Peyer's patch (tissue), 4 donors: ENCODE data around the gene OOEP. TPM values are rescaled to one million over a fixed set of nuclear protein-coding genes. Genes with fewer than 3 reads are reported as not detected.

Source experiments
- DNase-seq, 3 donors: peaks; one replicate each; pipeline ENCODE4 v3.0.0-alpha.2; 2017 to 2019
- H3K27ac ChIP-seq, 4 donors: fragments of 200-600 bp; sonication (generic); one replicate each; pipeline ENCODE4 v1.5.1; 2016 to 2019
- H3K27me3 ChIP-seq, 2 donors: fragments of 200-600 bp; sonication (generic); one replicate each; pipeline ENCODE4 v1.5.1; 2019
- H3K36me3 ChIP-seq, 3 donors: fragments of 200-600 bp; sonication (generic); one replicate each; pipeline ENCODE4 v1.5.1; 2016 to 2019
- H3K4me1 ChIP-seq, 4 donors: fragments of 200-600 bp; sonication (generic); one replicate each; pipeline ENCODE4 v1.5.1; 2016 to 2019
- H3K4me3 ChIP-seq, 4 donors: fragments of 200-600 bp; sonication (generic); 1 replicate in 3 of 4; 2 replicates in 1 of 4; pipeline ENCODE4 v1.5.1; 2016 to 2019; ENCODE audit warnings: mild to moderate bottlenecking in 1 of 4
- H3K9me3 ChIP-seq, 4 donors: fragments of 200-600 bp; sonication (generic); one replicate each; pipeline ENCODE4 v1.5.1; 2016 to 2019; ENCODE audit warnings: mild to moderate bottlenecking in 1 of 4
- POLR2A ChIP-seq, 2 donors: fragments of 450-650 bp; IDR thresholded peaks; one replicate each; pipeline ENCODE4 v1.5.1; 2017; ENCODE audit warnings: antibody characterized with exemption in 2 of 2, mild to moderate bottlenecking in 2 of 2, moderate library complexity in 2 of 2
- total RNA-seq, 4 donors: library from RNA; depleted of rRNA; stranded (reverse); fragments of >200 nt; gene quantifications; one replicate each; pipeline ENCODE4 v1.1.0, GENCODE V29; 2016
- TF ChIP-seq, protein P1 (sequence below), 6 experiments: fragments of 450-650 bp in 4 of 6; fragments of 200-600 bp in 2 of 6; sonication (generic) in 1 of 6; IDR thresholded peaks; one replicate each; pipeline ENCODE4 v1.5.1; 2017 to 2019; ENCODE audit warnings: antibody characterized with exemption in 6 of 6, mild to moderate bottlenecking in 3 of 6, moderate library complexity in 1 of 6

OOEP gene
- total RNA-seq, 4 donors from 2014 or later: not detected

DNA sequence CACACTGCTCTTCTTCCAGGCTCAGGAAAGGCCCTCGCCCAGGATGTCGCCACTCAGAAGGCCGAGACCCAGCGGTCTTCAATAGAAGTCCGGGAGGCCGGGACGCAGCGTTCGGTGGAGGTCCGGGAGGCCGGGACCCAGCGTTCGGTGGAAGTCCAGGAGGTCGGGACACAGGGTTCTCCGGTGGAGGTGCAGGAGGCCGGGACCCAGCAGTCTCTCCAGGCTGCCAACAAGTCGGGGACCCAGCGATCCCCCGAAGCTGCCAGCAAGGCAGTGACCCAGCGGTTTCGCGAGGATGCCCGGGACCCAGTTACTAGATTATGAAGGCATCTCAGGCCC is 6.2 kb downstream of the OOEP start:
- H3K36me3 ChIP-seq: no peaks in the 10 kb centered on the region
- no peak overlapping the region for H3K4me3 ChIP-seq
- TF ChIP-seq POLR2A (IDR thresholded peaks at IDR 0.05): no peak
- TF ChIP-seq, protein P1, sequence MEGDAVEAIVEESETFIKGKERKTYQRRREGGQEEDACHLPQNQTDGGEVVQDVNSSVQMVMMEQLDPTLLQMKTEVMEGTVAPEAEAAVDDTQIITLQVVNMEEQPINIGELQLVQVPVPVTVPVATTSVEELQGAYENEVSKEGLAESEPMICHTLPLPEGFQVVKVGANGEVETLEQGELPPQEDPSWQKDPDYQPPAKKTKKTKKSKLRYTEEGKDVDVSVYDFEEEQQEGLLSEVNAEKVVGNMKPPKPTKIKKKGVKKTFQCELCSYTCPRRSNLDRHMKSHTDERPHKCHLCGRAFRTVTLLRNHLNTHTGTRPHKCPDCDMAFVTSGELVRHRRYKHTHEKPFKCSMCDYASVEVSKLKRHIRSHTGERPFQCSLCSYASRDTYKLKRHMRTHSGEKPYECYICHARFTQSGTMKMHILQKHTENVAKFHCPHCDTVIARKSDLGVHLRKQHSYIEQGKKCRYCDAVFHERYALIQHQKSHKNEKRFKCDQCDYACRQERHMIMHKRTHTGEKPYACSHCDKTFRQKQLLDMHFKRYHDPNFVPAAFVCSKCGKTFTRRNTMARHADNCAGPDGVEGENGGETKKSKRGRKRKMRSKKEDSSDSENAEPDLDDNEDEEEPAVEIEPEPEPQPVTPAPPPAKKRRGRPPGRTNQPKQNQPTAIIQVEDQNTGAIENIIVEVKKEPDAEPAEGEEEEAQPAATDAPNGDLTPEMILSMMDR (IDR thresholded peaks at IDR 0.05): no peak
- no peak overlapping the region for H3K27ac ChIP-seq
- no peaks in the 10 kb centered on the region for H3K9me3 ChIP-seq
- H3K4me1 ChIP-seq: no peaks in the 10 kb centered on the region
- no peak for DNase-seq
- H3K27me3 ChIP-seq: no peaks in the 10 kb centered on the region

DNA sequence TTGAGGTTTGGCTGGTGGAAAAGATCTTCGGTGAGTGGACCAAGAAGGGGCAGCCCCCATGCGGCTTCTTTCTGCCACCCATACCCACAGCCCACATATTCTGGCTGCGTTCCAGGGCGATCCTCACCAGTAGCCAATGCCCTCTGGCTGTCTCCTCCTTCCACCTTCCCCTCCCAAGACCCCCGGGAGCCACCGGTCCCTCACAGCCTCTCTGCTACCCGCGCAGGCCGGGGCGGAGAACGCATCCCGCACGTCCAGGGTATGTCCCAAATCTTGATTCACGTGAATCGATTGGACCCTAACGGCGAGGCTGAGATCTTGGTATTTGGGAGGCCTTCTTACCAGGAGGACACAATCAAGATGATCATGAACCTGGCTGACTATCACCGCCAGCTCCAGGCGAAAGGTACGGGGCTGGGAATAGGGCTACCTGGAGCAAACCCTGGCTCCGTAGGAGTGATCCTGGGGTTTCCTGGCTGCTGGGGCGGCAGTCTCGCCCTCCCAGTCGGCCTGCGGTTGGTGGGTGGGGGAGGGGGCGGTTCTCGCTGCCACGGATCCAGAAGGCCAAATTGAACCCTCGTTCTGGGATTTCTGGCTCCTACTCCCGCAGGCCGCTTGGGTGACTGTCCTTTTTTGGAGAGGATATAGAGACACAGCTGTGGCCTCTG is 6.7 kb downstream of the OOEP start:
- no peak for DNase-seq
- no peaks in the 10 kb centered on the region for H3K27me3 ChIP-seq
- no peak for TF ChIP-seq POLR2A (IDR thresholded peaks at IDR 0.05)
- TF ChIP-seq, protein P1 (IDR thresholded peaks at IDR 0.05): no peak
- H3K36me3 ChIP-seq: no peaks in the 10 kb centered on the region
- H3K4me1 ChIP-seq: no peaks in the 10 kb centered on the region
- no peak overlapping the region for H3K27ac ChIP-seq
- no peaks in the 10 kb centered on the region for H3K9me3 ChIP-seq
- no peak overlapping the region for H3K4me3 ChIP-seq

GRCh38 chr6:73362358-73362757 is 7.3 kb downstream of the OOEP start, which contains the start of gene KHDC3L:
Gene KHDC3L, plus strand, starts transcription at chr6:73362658. Its CDS starts 72 bp downstream, at chr6:73362730.
- Histone ChIP-seq H3K27me3 (no peaks in the 10 kb centered on the region), H3K4me1 (no peaks in the 10 kb centered on the region), H3K36me3 (no peaks in the 10 kb centered on the region), H3K27ac (no peak within 1 kb of the TSS), H3K9me3 (no peaks in the 10 kb centered on the region), H3K4me3 (no peak within 1 kb of the TSS)
- TF ChIP-seq, protein P1 (IDR thresholded peaks at IDR 0.05): no peak
- no peak for TF ChIP-seq POLR2A (IDR thresholded peaks at IDR 0.05)
- DNase-seq: no peak

GRCh38 chr6:73353636-73354593 is 15.8 kb downstream of the OOEP start, which contains the start of gene DPPA5:
Gene DPPA5, minus strand, starts transcription at chr6:73354276. Its CDS starts 51 bp downstream, at chr6:73354225.
- H3K27me3 ChIP-seq: no peaks in the 10 kb centered on the region
- H3K4me1 ChIP-seq: no peaks in the 10 kb centered on the region
- TF ChIP-seq POLR2A (IDR thresholded peaks at IDR 0.05): no peak
- TF ChIP-seq, protein P1 (IDR thresholded peaks at IDR 0.05): no peak
- no peaks in the 10 kb centered on the region for H3K9me3 ChIP-seq
- no peak for DNase-seq
- no peak within 1 kb of the TSS for H3K27ac ChIP-seq
- no peaks in the 10 kb centered on the region for H3K36me3 ChIP-seq
- no peak within 1 kb of the TSS for H3K4me3 ChIP-seq

DNA sequence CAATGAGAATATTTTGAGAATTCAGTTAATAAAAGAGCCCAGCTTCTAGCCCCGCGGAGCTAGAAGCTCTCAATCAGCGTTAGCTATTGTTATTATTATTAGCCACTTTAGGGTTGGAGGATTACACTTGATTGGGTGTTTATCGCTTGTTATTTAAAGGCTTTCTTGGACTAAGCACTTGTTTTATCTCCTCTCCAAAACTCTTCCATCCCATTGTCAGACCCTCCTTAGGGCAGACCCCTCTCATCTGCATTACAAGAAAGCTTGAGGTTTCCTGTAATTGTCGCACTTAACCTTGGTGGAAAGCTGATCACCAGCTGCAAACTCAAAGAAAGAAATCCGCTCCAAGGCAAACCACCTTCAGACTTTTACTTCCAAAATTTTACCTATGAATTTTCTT is 20.4 kb downstream of the OOEP start:
- H3K27ac ChIP-seq: no peak overlapping the region
- TF ChIP-seq, protein P1 (IDR thresholded peaks at IDR 0.05): no peak
- TF ChIP-seq POLR2A (IDR thresholded peaks at IDR 0.05): no peak
- H3K27me3 ChIP-seq: no peaks in the 10 kb centered on the region
- no peaks in the 10 kb centered on the region for H3K4me1 ChIP-seq
- H3K36me3 ChIP-seq: no peaks in the 10 kb centered on the region
- DNase-seq: no peak
- H3K9me3 ChIP-seq: no peaks in the 10 kb centered on the region
- H3K4me3 ChIP-seq: no peak overlapping the region
